Measurements from ENCODE around the gene RASEF.
"Not testable (repeated sequence)": the region's sequence is repeated elsewhere in the genome, so short reads cannot be mapped to it uniquely, and the experiment has no call there.

Gene RASEF

GRCh38 chr9:82970359-82970758 lies 92.6 kb downstream of the RASEF start:
- DNase-seq (ENCODE audit: low spot score): no peak

DNA sequence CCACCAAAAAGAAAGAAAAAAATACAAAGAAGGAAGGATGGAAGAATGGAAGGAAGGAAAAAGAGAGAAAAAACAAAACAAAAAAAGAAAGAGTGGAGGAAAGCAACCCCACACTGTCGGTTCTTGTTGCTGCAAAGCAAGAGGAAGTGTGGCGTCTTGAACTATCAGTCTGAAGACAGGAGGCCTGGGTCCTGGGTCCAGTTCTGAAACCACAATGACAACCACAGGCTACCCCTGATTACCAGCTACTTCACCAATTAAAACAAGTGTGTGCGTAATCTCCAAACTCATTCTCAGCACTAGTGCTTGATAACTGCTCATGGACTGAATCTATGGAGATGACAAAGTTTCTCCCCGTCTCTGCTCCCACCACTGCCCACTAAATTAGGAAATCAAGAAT lies 93.7 kb downstream of the RASEF start:
- no peak for DNase-seq (ENCODE audit: low spot score)

DNA sequence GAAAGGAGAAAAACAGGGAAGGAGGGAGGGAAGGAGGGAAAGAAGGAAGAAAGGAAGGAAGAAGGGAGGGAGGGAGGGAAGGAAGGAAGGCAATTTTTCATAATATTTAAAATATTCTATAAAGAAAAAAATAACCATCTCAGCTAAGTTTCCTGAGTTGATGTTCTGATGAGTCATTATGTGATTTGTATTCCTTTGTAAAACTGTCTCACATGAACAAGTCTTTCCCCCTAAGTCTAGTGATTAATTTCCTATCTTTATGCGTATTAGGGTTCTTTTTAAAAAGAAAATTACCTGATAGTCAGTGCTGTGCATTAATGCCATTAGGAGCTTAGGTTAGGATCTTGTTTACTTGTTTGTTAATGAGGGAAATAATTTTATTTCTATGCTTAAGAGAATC lies 94.1 kb downstream of the RASEF start:
- no peak for DNase-seq (ENCODE audit: low spot score)

- no peak for DNase-seq (ENCODE audit: low spot score)
Measured at GRCh38 chr9:82968388-82968787, 94.6 kb downstream of the RASEF start.

DNA sequence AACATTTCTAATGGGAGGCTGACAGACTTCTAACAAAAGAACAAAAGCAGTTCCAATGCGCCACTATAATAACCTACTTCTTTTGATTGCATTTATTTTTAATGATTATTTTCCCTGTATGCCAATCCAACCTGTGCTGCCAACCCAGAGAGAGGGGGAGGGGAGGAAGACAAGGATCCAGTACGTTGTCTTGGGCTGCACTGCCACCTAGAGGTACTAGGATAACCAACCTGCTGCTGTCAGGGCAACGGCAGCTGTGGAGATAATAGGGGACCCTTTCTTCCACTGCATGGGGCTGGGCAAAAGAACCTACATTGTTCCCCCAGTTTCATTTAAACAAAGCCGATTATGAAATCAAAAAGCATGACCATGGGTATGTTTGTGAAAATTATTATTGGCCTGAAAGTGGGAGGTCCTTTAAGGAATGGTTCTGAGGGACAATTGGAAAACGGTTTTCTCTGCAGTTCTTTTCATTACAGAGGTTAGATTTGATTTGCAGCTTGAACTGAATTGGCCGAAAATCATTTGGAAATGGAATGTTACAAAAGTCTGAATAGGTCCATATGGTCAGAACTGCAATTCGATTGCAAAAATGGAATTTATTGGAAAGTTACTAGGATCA lies 101.3 kb downstream of the RASEF start:
- DNase-seq (ENCODE audit: low spot score): peak; percentile 80

GRCh38 chr9:82957529-82958379 lies 105.2 kb downstream of the RASEF start:
- DNase-seq (ENCODE audit: low spot score): no peak

- no peak for DNase-seq (ENCODE audit: low spot score)
Measured at GRCh38 chr9:82949203-82949602, 113.7 kb downstream of the RASEF start.

DNA sequence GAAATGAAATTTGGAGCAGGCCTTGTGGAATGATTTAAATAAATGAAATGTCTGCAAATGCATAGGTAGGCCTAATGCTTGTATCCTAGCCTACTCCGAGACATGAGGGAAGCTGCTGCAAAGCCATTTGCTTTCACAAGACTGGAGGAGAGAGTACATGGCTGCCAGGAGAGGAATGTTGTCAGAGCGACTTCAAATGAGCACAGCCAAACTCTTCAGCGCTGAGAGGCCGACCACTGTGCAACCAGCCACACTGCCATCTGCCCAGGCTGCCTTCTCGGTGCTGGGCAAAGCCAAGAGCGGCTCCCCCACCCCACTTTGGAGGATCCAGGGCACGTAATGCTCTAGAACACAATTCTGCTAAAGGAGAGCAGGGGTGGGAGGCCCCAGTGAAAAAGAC lies 122.6 kb downstream of the RASEF start:
- no peak for DNase-seq (ENCODE audit: low spot score)

GRCh38 chr9:82939451-82939850 lies 123.5 kb downstream of the RASEF start:
- no peak for DNase-seq (ENCODE audit: low spot score)

- no peak for DNase-seq (ENCODE audit: low spot score)
Measured at GRCh38 chr9:82938426-82939218, 124.3 kb downstream of the RASEF start.

DNA sequence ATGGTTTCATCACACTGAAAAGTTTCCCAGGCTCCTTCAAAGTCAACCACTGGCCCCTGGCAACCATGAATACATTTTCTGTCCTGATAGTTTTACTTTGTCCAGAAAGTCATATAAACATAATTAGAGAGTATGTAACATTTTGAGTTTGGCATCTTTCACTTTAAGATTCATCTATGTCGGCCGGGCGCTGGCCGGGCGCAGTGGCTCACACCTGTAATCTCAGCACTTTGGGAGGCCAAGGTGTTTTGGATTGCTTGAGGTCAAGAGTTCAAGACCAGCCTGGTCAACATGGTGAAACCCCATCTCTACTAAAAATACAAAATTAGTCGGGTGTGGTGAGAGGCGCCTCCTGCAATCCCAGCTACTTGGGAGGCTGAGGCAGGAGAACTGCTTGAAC lies 126.4 kb downstream of the RASEF start:
- not testable (repeated sequence) for DNase-seq (ENCODE audit: low spot score)

DNA sequence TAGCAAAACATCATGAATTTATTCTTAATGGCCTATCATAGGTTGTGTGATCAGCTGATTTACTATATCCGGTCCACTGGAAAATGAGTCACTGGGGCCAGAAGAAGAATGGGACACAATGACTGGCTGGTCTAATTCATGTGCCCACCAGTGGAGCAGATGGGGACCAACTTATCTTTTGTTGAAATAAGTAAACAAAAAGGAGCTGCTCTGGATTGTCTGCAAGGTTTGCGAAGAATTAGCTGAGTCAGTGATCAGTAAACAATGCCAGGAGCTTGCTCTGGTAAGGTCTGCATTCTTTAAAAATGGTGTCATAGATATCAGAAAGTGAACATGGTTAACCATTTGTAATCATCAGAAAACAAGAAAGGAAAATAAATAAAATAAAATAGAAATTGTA lies 128.0 kb downstream of the RASEF start:
- DNase-seq (ENCODE audit: low spot score): no peak

DNA sequence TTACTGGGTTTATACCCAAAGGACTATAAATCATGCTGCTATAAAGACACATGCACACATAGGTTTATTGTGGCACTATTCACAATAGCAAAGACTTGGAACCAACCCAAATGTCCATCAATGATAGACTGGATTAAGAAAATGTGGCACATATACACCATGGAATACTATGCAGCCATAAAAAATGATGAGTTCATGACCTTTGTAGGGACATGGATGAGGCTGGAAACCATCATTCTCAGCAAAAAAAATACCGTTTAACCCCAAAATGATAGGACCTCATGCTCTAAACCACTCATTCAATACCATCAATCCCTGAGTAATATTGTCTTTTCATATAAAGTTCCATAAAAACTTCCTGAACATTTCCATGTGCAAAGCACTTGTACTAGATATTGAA lies 128.9 kb downstream of the RASEF start:
- DNase-seq (ENCODE audit: low spot score): not testable (repeated sequence)

GRCh38 chr9:82930116-82930515 lies 132.8 kb downstream of the RASEF start:
- DNase-seq (ENCODE audit: low spot score): no peak

All from left forelimb (tissue), 1 donor.